HG03354 (cell line): ENCODE data around the gene RALGAPA1.
A peak's percentile ranks its signal among the peaks of the same experiment; 100 is the strongest.
"Not testable (repeated sequence)": the region's sequence is repeated elsewhere in the genome, so short reads cannot be mapped to it uniquely, and the experiment has no call there.

Experiments used
- ATAC-seq: cut with Tn5 transposase; IDR thresholded peaks from one replicate; pipeline ENCODE4 v1.9.1; 2021; ENCODE audit warnings: mild to moderate bottlenecking; ENCODE audit not compliant: unreplicated experiment, poor library complexity, severe bottlenecking

Gene RALGAPA1

DNA sequence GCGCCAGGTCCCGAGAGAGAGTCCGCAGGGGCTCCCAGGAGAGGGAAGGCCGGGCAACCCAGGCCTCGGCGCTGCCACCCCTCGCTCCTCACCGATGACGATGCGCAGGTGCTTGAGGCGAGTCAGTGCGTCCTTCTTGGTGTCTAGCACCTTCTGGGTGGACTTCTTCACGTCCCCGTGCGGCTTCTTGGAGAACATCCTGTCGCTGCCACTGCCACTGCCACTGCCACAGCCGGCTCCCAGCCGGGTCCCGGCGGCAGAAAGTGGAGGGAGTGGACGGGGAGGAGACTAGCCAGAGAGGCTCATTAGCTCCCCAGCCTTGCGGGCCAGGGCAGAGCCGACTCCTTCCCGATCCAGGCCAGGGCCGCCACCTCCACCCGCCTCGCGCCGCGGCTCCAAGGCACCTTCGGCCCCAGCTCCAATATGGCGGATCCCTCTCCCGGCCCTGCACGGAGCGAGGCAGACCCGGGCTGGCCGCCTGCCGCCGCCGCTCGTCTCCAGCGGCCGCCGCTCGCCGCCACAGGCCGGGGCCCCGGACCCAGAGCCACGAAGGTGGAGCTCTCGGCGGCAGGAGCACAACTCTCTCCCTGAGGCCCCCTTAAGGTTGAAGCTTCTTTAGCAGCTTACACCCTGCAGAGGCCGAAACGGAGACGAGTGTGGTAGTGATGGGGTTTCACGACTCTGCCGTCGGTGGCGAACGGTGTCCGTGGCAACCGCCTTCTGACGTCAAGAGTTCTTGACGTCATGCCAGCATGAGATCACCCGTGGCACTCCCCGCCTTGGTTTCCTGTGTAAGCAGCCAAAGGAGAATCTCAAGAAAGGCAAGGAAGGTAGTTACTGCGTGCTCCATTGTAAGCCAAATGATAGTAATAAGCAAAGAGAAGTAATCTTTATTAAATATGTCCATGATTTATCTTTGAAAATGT, at the start of gene RALGAPA1:
TSS of gene RALGAPA1 (minus strand) at position 658 of the 926 bp plus-strand sequence. CDS start at position 198, 460 bp downstream.
- peak; percentile 98 for ATAC-seq

DNA sequence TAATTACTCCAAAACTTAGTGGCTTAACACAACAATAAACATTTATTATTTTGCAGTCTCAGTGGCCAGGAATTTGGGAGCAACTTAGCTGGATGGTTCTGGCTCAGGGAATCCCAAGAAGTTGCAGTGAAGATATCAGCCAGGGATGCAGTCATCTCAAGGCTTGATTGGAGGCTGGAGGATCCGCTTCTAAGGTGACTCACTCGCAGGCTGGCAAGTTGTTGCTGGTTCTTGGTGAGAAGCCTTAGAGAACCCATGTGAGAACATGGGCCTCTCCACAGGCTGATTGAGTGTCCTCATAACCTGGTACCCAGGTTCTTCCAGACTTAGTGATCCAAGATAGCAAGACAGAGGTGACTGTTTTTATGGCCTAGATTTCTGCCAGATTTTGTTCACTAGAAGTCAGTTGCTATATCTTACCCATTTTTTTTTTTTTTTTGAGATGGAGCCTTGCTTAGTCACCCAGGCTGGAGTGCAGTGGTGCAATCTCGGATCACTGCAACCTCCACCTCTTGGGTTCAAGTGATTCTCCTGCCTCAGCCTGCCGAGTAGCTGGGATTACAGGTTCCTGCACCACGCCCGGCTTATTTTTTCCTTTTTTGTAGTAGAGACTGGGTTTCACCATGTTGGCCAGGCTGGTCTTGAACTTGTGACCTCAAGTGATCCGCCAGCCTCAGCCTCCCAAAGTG, 49.6 kb upstream of the RALGAPA1 start:
- ATAC-seq: no peak

DNA sequence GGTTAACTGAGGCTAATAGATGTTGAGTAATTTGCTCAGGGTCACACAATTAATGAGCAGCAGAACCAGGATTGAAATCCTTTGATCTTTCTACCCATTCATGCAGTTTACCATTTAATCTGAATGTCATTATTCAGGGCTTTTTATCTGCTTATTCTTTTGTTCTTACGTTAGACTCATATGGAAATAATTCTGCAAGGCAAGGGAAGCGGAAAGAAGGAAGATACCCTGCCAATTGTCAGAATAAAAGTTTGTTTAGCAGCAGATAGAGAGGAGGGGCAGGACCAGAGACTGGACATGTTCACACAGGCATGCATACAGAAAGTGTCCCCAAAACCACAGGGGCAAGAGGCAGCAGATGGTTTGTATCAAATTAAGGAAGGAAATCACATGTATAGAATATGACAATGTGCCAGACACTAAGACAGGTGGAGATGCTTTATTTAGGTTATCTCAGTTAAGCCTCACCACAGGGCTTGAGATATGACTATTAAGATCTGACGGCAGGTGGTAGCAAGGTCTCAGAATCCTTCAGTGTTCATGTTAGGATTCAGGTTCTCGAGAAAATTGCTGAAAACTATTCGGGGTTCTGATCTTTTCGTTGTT, 46.9 kb upstream of the RALGAPA1 start:
- ATAC-seq: peak; percentile 98

DNA sequence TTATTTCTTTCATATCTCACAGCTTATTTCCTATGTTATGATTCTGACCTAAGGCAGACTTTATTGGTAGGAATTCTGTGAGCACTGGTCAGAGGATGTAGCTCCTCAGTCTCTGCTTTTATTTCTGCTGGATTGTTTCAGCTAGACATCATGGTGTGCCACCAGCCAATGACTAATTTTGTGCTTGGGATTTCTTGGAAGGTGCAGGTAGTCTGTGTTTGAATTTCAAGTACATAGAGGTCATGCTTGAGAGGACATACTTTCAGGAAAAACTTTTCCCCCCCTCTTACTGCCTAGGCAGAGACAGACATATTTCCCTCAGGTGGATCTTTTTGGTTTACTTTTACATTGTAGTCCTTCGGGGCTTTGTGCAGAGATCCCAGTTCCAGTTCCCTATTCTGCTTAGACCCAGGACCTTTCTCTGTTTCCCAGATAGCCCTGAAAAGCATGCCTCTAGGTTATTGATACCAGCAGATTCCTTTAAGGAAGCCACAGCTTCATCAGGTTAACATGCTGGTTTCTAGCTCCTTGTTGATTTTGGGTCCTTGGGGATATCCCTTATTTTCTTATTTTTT, 45.7 kb upstream of the RALGAPA1 start:
- ATAC-seq: no peak

GRCh38 chr14:35853225-35853624, 44.1 kb upstream of the RALGAPA1 start:
- ATAC-seq: no peak

DNA sequence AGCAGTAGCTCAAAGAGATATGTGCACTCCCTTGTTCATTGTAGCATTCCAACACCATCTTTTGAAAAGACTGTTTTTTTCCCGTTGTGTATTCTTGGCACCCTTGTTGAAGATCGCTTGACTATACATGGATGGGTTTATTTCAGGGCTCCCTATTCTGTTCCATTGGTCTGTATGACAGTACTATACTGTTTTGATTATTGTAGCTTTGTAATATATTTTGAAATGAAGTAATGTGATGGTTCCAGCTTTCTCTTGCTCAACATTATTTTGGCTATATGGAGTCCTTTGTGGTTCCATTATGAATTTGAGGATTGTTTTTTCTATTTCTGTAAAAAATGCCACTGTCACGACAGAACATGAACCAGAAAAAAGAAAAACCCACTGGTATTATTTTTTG, 42.7 kb upstream of the RALGAPA1 start:
- no peak for ATAC-seq

GRCh38 chr14:35849122-35849521, 40.0 kb upstream of the RALGAPA1 start:
- no peak for ATAC-seq

DNA sequence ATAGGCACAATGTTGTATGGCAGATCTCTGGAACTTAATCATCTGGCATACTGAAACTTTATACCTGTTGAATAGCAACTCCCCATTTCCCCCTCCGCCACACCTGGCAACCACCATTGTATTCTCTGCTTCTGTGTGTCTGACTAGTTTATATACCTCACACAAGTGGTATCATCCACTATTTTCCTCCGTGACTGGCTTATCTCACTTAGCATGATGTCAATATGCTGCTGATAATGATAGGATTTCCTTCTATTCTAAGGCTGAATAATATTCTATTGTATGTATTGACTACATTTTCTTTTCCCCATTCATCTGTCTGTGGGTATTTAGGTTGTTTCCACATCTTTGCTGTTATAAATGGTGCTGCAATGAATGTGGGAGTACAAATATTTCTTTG, 38.5 kb upstream of the RALGAPA1 start:
- no peak for ATAC-seq

- ATAC-seq: no peak
Measured at GRCh38 chr14:35844494-35844893, 35.4 kb upstream of the RALGAPA1 start.

DNA sequence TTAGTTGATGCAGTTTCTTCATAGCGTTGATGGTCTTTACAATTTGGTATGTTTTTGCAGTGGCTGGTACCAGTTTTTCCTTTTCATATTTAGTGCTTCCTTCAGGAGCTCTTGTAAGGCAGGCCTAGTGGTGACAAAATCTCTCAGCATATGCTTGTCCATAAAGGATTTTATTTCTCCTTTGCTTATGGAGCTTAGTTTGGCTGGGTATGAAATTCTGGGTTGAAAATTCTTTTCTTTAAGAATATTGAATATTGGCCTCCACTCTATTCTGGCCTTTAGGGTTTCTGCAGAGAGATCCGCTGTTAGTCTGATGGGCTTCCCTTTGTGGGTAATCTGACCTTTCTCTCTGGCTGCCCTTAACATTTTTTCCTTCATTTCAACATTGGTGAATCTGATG, 33.1 kb upstream of the RALGAPA1 start:
- not testable (repeated sequence) for ATAC-seq

DNA sequence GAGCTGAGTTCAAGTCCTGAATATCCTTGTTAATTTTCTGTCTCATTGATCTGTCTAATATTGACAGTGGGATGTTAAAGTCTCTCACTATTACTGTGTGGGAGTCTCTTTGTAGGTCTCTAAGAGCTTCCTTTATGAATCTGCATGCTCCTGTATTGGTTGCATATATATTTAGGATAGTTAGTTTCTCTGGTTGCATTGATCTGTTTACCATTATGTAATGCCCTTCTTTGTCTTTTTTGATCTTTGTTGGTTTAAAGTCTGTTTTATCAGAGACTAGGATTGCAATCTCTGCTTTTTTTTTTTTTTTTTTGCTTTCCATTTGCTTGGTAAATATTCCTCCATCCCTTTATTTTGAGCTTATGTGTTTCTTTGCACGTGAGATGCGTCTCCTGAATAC, 32.6 kb upstream of the RALGAPA1 start:
- ATAC-seq: not testable (repeated sequence)

DNA sequence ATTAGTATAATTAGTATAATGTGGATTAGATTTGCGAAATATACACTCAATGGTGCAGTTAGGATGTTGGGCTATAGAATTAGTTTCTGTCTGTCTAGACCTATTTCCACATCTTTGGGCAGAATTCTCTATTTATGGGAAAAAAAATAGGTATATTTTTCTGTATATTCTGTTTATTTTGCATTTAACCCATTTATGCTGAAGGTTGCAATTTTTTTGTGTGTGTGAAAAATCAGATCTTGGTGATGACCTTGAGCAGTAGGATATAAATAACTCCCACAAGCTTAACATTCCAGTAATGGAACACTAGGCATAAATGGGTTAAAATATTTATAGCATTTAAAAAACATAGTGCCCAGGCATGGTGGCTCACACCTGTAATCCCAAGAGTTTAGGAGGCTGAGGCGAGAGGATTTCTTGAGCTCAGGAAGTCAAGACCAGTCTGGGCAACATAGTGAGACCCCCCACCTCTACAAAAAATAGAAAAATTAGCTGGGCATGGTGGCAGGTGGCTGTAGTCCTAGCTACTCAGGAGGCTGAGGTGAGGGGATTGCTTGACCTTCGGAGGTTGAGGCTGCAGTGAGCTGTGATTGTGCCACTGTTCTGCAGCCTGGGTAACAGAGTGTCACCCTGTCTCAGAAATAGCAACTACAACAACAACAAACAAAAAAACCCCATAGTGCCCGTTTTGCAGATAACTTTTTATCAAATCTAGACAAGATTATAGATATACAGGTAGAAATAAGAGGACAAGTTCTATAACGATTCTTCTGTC, 26.3 kb upstream of the RALGAPA1 start:
- ATAC-seq: no peak

DNA sequence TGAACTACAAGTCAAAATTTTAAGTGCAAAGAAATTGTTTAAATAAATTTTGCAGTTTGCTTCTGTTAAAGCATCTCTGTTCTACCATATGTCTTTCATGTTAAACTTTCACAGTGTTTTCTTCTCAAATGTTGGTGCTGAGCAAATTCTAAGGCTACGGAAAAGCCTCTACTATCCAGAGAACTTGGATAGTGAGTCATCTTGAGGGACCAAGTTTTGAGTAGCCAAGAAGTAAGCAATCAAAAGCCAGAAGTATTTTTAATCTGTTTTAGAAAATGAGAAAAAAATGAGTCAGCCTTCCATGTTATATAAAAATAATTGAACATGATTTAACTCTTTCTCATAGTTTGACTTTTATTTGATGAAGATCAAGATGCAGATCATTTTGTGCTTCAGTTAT, 20.4 kb upstream of the RALGAPA1 start:
- no peak for ATAC-seq

- ATAC-seq: no peak
Measured at GRCh38 chr14:35827678-35828472, 18.8 kb upstream of the RALGAPA1 start.

GRCh38 chr14:35826952-35827416, 17.9 kb upstream of the RALGAPA1 start:
- no peak for ATAC-seq

DNA sequence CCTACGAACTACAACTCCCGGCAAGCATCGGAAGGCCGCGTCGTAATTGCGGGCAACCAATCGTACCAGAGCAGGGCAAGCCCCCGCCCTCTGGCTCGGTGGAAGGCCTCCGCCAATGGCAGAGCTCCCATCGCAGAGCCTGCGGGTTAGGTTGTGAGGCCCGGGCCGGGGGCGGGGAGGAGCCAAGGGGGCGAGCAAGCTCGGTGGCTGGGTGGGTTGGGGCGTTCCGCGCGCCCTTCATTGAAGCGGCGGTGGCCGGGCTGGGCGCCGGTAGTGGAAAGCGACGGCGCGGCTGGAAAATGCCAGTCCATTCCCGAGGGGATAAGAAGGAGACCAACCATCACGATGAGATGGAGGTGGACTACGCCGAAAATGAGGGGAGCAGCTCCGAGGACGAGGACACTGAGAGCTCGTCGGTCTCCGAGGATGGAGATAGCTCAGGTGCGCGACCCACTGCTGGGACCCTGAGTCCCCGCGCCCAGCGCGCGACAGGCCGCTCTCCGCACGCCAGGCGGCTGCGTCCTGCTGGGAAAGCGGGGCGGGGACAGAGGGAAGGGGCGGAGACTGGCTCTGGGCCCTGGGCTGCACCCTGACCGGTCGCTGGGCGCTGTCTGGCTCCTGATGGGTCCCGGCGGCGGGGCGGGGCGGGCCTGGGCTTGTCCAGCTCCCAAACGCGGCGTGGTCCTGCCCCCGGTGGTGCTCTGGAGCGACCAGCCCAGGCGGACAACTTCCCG, 17.3 kb upstream of the RALGAPA1 start, which contains the start of gene BRMS1L:
TSS of gene BRMS1L (plus strand) at position 121 of the 734 bp plus-strand sequence. CDS start at position 300, 179 bp downstream.
- ATAC-seq: peak; percentile 98

GRCh38 chr14:35825968-35826217, 16.8 kb upstream of the RALGAPA1 start:
- ATAC-seq: no peak
